Endodermal cell (in vitro differentiated cells): ENCODE data around the gene ADAMTS17. TPM values are rescaled to one million over a fixed set of nuclear protein-coding genes. Genes with fewer than 3 reads are reported as not detected.
A peak's percentile ranks its signal among the peaks of the same experiment; 100 is the strongest.

Experiments
- DNase-seq: peaks from one replicate; pipeline ENCODE4 v3.0.0-alpha.2; 2017
- H3K27ac ChIP-seq: 2 replicates; pipeline ENCODE4 v1.5.1; 2013; ENCODE audit warnings: mild to moderate bottlenecking, low read depth, low read length, moderate library complexity
- H3K27me3 ChIP-seq: 2 replicates; pipeline ENCODE4 v1.6.1; 2013; ENCODE audit warnings: mild to moderate bottlenecking, low read length, moderate library complexity; ENCODE audit not compliant: insufficient read depth, control insufficient read depth, poor library complexity, severe bottlenecking
- H3K36me3 ChIP-seq: 2 replicates; pipeline ENCODE4 v1.7.0; 2013; ENCODE audit warnings: mild to moderate bottlenecking, low read length, moderate library complexity; ENCODE audit not compliant: control insufficient read depth, insufficient read depth
- H3K4me1 ChIP-seq: one replicate; pipeline ENCODE4 v1.7.0; 2013; ENCODE audit warnings: low read length; ENCODE audit not compliant: control insufficient read depth, insufficient read depth
- H3K4me3 ChIP-seq: 2 replicates; pipeline ENCODE4 v1.5.1; 2013; ENCODE audit warnings: mild to moderate bottlenecking, low read length, moderate library complexity
- H3K9ac ChIP-seq: 2 replicates; pipeline ENCODE4 v1.6.1; 2013; ENCODE audit warnings: mild to moderate bottlenecking, low read length, moderate library complexity; ENCODE audit not compliant: poor library complexity, severe bottlenecking; ENCODE audit errors: extremely low read depth
- H3K9me3 ChIP-seq: 2 replicates; pipeline ENCODE4 v1.6.1; 2013; ENCODE audit warnings: mild to moderate bottlenecking, low read length, moderate library complexity; ENCODE audit not compliant: control insufficient read depth
- H3K27ac Mint-ChIP-seq: 2 replicates; pipeline ENCODE4 v1.8.0; 2020; ENCODE audit warnings: mixed read lengths
- H3K27me3 Mint-ChIP-seq: 2 replicates; pipeline ENCODE4 v1.8.0; 2021; ENCODE audit warnings: mild to moderate bottlenecking, mixed read lengths; ENCODE audit not compliant: insufficient read depth
- H3K36me3 Mint-ChIP-seq: 2 replicates; pipeline ENCODE4 v1.8.0; 2020; ENCODE audit warnings: low read depth, mixed read lengths
- H3K4me1 Mint-ChIP-seq: 2 replicates; pipeline ENCODE4 v1.8.0; 2020; ENCODE audit warnings: mixed read lengths
- H3K4me3 Mint-ChIP-seq: 2 replicates; pipeline ENCODE4 v1.8.0; 2020; ENCODE audit warnings: mild to moderate bottlenecking, moderate library complexity, mixed read lengths
- H3K9me3 Mint-ChIP-seq: 2 replicates; pipeline ENCODE4 v1.8.0; 2020; ENCODE audit warnings: mild to moderate bottlenecking, mixed read lengths
- CTCF ChIP-seq: fragments of 200-600 bp; sonication (generic); conservative IDR thresholded peaks from 2 replicates; pipeline ENCODE4 v1.5.0; 2021; ENCODE audit warnings: antibody characterized with exemption, mild to moderate bottlenecking
- WGBS, 2 experiments: methylation state at CpG; one replicate each; pipeline versions ENCODE4 v1.1.5 to v1.1.7; 2013; ENCODE audit warnings: missing lambda C conversion rate in 2 of 2, mixed read lengths in 1 of 2; ENCODE audit not compliant: insufficient coverage in 1 of 2, insufficient read length in 1 of 2; 5-methylcytosine and 5-hydroxymethylcytosine counted together
- total RNA-seq, 2 donors: library from RNA; stranded (reverse); fragmentation: NEBNext Ultra II Directional in 1 of 2; extraction: Animal tissue kit (Norgen Biotek cat#: 25700) in 1 of 2; gene quantifications; 2 replicates in 1 of 2; 3 replicates in 1 of 2; pipeline ENCODE4 v1.2.1, GENCODE V29; 2021

The ADAMTS17 gene
- total RNA-seq, 2 donors from 2014 or later, result 0.82 to 2.3 TPM

DNA sequence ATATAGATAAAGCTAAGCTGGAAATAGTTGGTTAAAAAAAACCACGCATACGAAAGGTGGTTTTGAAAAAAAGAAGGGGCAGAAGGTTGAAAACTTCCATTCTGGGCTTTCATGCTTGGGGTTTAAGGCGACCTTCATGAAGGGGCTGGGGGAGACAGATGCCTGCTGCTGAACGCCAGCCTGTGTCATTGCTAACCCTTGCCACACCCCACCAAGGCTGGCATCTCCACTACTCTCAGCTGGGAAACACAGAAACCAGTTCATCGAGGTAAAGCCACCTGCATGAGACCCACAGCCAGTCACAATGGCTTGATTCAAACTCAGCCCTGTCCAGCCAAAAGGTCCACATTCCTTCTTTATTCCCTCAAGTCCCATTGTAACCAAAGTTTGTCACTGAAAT, 78.7 kb downstream of the ADAMTS17 start:
- Histone ChIP-seq H3K9ac (no peak overlapping the region), H3K4me3 (no peak overlapping the region), H3K27ac (no peak overlapping the region), H3K4me1 (no peaks in the 10 kb centered on the region), H3K9me3 (no peaks in the 10 kb centered on the region), H3K36me3 (no peaks in the 10 kb centered on the region), H3K27me3 (no peaks in the 10 kb centered on the region)
- WGBS, 2 experiments, result 86 to 100% methylated on average over 4 to 5 of the region's 5 CpGs
- no peak overlapping the region for H3K4me3 Mint-ChIP-seq
- H3K27me3 Mint-ChIP-seq, result no peaks in the 10 kb centered on the region
- TF ChIP-seq CTCF, result no peak
- peaks cover 6% of the 10 kb centered on the region for H3K36me3 Mint-ChIP-seq
- H3K4me1 Mint-ChIP-seq, result no peaks in the 10 kb centered on the region
- no peak for DNase-seq
- H3K27ac Mint-ChIP-seq, result no peak overlapping the region
- H3K9me3 Mint-ChIP-seq, result peaks cover 7% of the 10 kb centered on the region

DNA sequence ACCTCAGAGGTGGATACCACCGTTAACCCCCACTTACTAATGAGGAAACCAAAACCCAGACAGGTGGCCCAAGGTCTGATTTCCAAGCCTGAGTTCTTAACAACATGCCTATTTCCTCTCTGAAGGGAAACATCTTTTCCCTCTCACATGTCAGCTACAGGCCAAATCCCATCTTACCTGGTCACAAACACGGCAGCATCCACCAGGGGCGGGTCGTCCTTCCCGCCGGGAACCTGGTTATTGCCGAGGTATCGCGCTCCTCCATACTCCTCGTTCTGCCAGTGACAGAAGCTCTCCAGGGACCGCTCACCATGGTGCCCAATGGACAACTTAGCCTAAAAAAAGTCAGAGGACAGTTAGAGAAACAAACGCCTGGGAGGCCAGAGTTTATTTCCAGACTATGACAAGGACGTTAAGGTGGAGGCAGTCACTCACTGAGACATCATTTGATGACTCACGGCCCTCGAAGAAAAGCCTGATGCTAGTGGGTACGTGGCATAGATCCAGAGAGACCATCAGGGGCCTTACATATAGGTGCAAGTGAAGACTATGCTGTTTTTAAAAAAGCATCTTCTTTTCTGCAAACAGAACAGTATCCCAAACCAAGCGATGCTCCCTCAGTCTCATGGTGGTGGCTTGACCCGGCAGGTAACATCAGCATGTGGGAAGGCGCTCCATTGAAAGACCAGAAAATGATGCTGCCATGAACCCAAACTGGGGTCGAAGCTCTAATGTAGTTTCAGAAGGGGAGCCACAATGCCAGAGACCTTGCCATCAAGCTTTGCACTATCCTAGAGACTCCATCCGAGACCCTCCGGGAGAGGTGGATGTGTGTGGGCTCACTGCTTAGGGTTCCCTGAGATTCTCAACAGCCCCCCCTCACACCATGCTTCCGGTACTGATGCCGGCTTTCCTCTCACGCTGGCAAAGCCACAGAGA, 80.2 kb downstream of the ADAMTS17 start:
- Mint-ChIP-seq H3K4me3 (no peak overlapping the region), H3K9me3 (peaks cover 7% of the 10 kb centered on the region), H3K4me1 (no peaks in the 10 kb centered on the region), H3K27ac (no peak overlapping the region), H3K27me3 (no peaks in the 10 kb centered on the region), H3K36me3 (peaks cover 9% of the 10 kb centered on the region)
- no peaks in the 10 kb centered on the region for H3K36me3 ChIP-seq
- no peak for TF ChIP-seq CTCF
- H3K9ac ChIP-seq, result no peak overlapping the region
- H3K4me3 ChIP-seq, result no peak overlapping the region
- H3K4me1 ChIP-seq, result no peaks in the 10 kb centered on the region
- WGBS, 2 experiments, result 83 to 88% methylated on average over 15 to 25 of the region's 25 CpGs
- no peaks in the 10 kb centered on the region for H3K27me3 ChIP-seq
- DNase-seq, result peak; percentile 29
- H3K27ac ChIP-seq, result no peak overlapping the region
- no peaks in the 10 kb centered on the region for H3K9me3 ChIP-seq

- Histone ChIP-seq H3K27me3 (no peaks in the 10 kb centered on the region), H3K27ac (no peak overlapping the region), H3K9me3 (no peaks in the 10 kb centered on the region), H3K4me3 (no peak overlapping the region), H3K4me1 (no peaks in the 10 kb centered on the region), H3K36me3 (no peaks in the 10 kb centered on the region), H3K9ac (no peak overlapping the region)
- H3K27ac Mint-ChIP-seq, result no peak overlapping the region
- H3K4me3 Mint-ChIP-seq, result no peak overlapping the region
- H3K9me3 Mint-ChIP-seq, result peaks cover 7% of the 10 kb centered on the region
- H3K27me3 Mint-ChIP-seq, result no peaks in the 10 kb centered on the region
- TF ChIP-seq CTCF, result no peak
- WGBS, 2 experiments, result 72 to 84% methylated on average over 6 to 7 of the region's 7 CpGs
- DNase-seq, result peak; percentile 4
- peaks cover 9% of the 10 kb centered on the region for H3K36me3 Mint-ChIP-seq
- H3K4me1 Mint-ChIP-seq, result no peaks in the 10 kb centered on the region
Observed at GRCh38 chr15:100259266-100259665, 82.5 kb downstream of the ADAMTS17 start.
